HCT116 (cell line): Measurements from ENCODE around the gene ABCC10. TPM values are rescaled to one million over a fixed set of nuclear protein-coding genes. Genes with fewer than 3 reads are reported as not detected.

Experiments
- ATAC-seq: fragments of 200-7000 bp; cut with Tn5 transposase; 2 replicates; pipeline ENCODE4 v1.9.1; 2020; ENCODE audit warnings: mild to moderate bottlenecking, moderate library complexity
- BruUV-seq: library from RNA; stranded (reverse); fragments of 400-500 nt; replicated peaks from 2 replicates; lab custom pipeline; 2021; lab: Mats Ljungman, UMichigan
- CTCF ChIA-PET: fragments of 300-600 bp; sonication (Branson Sonifier 250); formaldehyde crosslinking; loops from one replicate; lab custom pipeline; 2021; ENCODE audit warnings: antibody characterized with exemption; lab: Charles Lee
- POLR2A ChIA-PET: fragments of 300-600, 350-600 bp; sonication (Branson Sonifier 250); formaldehyde crosslinking; loops from one replicate; lab custom pipeline; 2021; ENCODE audit warnings: antibody characterized with exemption; lab: Charles Lee
- RAD21 ChIA-PET, 2 experiments: fragments of 300-600 bp; sonication (Branson Sonifier 250); formaldehyde crosslinking; loops; one replicate each; lab custom pipeline; 2023; ENCODE audit warnings: low total read pairs in 2 of 2; ENCODE audit not compliant: uncharacterized antibody in 2 of 2, unreplicated experiment in 2 of 2, low non-redundant PET in 1 of 2; lab: Charles Lee
- DNase-seq: peaks from one replicate; pipeline ENCODE4 v3.0.0-alpha.2; 2010; ENCODE audit warnings: low read depth, low spot score
- H2AFZ ChIP-seq: fragments of 200-600 bp; shearing (Covaris generic), sonication (generic); 2 replicates; pipeline ENCODE4 v1.6.1; 2017; ENCODE audit warnings: low read depth, mixed run types, mixed read lengths, antibody characterized with exemption, low read length; ENCODE audit not compliant: poor library complexity, severe bottlenecking
- H3K27ac ChIP-seq: 2 replicates; pipeline ENCODE4 v1.5.1; 2012; ENCODE audit warnings: low read depth, low read length
- H3K27me3 ChIP-seq: fragments of 200-600 bp; sonication (generic); 2 replicates; pipeline ENCODE4 v1.6.1; 2016; ENCODE audit warnings: mixed run types, low read length, mixed read lengths; ENCODE audit not compliant: insufficient read depth
- H3K36me3 ChIP-seq, 2 experiments: fragments of 200-500 bp in 1 of 2; fragments of 200-600 bp in 1 of 2; sonication (Bioruptor generic) in 1 of 2; sonication (generic) in 1 of 2; 2 replicates each; pipeline versions ENCODE4 v1.5.1 to v1.6.1; 2014 to 2016; ENCODE audit warnings: low read length in 2 of 2, inconsistent platforms in 1 of 2, mixed read lengths in 1 of 2, mixed run types in 1 of 2; ENCODE audit not compliant: insufficient read depth in 2 of 2, control insufficient read depth in 1 of 2
- H3K4me1 ChIP-seq, 2 experiments: fragments of 200-600 bp in 1 of 2; sonication (generic) in 1 of 2; 2 replicates each; pipeline versions ENCODE4 v1.5.1 to v1.6.1; 2012 to 2017; ENCODE audit warnings: low read length in 2 of 2, inconsistent platforms in 1 of 2, mild to moderate bottlenecking in 1 of 2, mixed read lengths in 1 of 2, mixed run types in 1 of 2, moderate library complexity in 1 of 2; ENCODE audit not compliant: insufficient read depth in 2 of 2, control insufficient read depth in 1 of 2
- H3K4me2 ChIP-seq: fragments of 200-600 bp; sonication (generic); 2 replicates; pipeline ENCODE4 v1.6.1; 2017; ENCODE audit warnings: mixed run types, low read length, mixed read lengths
- H3K4me3 ChIP-seq, 2 experiments: fragments of 200-600 bp in 1 of 2; sonication (generic) in 1 of 2; replicated peaks in 1 of 2; 2 replicates each; pipeline ENCODE4 v1.5.1; 2011 to 2016; ENCODE audit warnings: low read length in 2 of 2, control low read depth in 1 of 2, low read depth in 1 of 2, mild to moderate bottlenecking in 1 of 2, mixed read lengths in 1 of 2, mixed run types in 1 of 2
- H3K79me2 ChIP-seq: fragments of 200-600 bp; sonication (generic); 2 replicates; pipeline ENCODE4 v1.6.1; 2017; ENCODE audit warnings: mild to moderate bottlenecking, mixed run types, low read length, moderate library complexity, mixed read lengths; ENCODE audit not compliant: insufficient read depth
- H3K9ac ChIP-seq: fragments of 200-600 bp; sonication (generic); 2 replicates; pipeline ENCODE4 v1.6.1; 2016; ENCODE audit warnings: low read length, mixed read lengths
- H3K9me2 ChIP-seq: fragments of 200-600 bp; sonication (generic), shearing (Covaris generic); 2 replicates; pipeline ENCODE4 v1.6.1; 2017; ENCODE audit warnings: mixed run types, mild to moderate bottlenecking, moderate library complexity; ENCODE audit not compliant: insufficient read depth
- H3K9me3 ChIP-seq, 2 experiments: fragments of 200-500 bp in 1 of 2; fragments of 200-600 bp in 1 of 2; sonication (Bioruptor generic) in 1 of 2; sonication (generic) in 1 of 2; 2 replicates each; pipeline ENCODE4 v1.6.1; 2014 to 2017; ENCODE audit warnings: low read length in 2 of 2, mixed read lengths in 2 of 2, inconsistent platforms in 1 of 2, low read depth in 1 of 2, mild to moderate bottlenecking in 1 of 2, mixed run types in 1 of 2, moderate library complexity in 1 of 2; ENCODE audit not compliant: control insufficient read depth in 1 of 2, insufficient read depth in 1 of 2
- H4K20me1 ChIP-seq: fragments of 200-600 bp; sonication (generic), shearing (Covaris generic); 2 replicates; pipeline ENCODE4 v1.6.1; 2017; ENCODE audit warnings: mixed run types, mild to moderate bottlenecking, moderate library complexity; ENCODE audit not compliant: insufficient read depth
- ATF3 ChIP-seq: IDR thresholded peaks from 2 replicates; pipeline ENCODE4 v1.6.1; 2012
- CEBPB ChIP-seq: IDR thresholded peaks from 2 replicates; pipeline ENCODE4 v1.6.1; 2012; ENCODE audit warnings: low read depth
- CTCF ChIP-seq, 3 experiments: fragments of 200-600 bp in 1 of 3; sonication (generic) in 1 of 3; IDR thresholded peaks in 2 of 3; conservative IDR thresholded peaks in 1 of 3; 2 replicates each; pipeline ENCODE4 v1.5.1; 2012 to 2017; ENCODE audit warnings: low read depth in 2 of 3, low read length in 2 of 3, antibody characterized with exemption in 1 of 3, borderline replicate concordance in 1 of 3, control low read depth in 1 of 3, mild to moderate bottlenecking in 1 of 3, mixed read lengths in 1 of 3, mixed run types in 1 of 3, moderate library complexity in 1 of 3; ENCODE audit not compliant: insufficient read depth in 1 of 3
- ELF1 ChIP-seq: IDR thresholded peaks from 2 replicates; pipeline ENCODE4 v1.6.1; 2012; ENCODE audit warnings: low read depth, borderline replicate concordance
- EZH2 ChIP-seq: fragments of 200-600 bp; sonication (generic); IDR thresholded peaks from 2 replicates; pipeline ENCODE4 v1.6.1; 2017; ENCODE audit warnings: antibody characterized with exemption, mixed run types
- EZH2phosphoT487 ChIP-seq: fragments of 200-600 bp; IDR thresholded peaks from 2 replicates; pipeline ENCODE4 v1.6.1; 2018; ENCODE audit warnings: antibody characterized with exemption, borderline replicate concordance
- FOSL1 ChIP-seq: IDR thresholded peaks from 2 replicates; pipeline ENCODE4 v1.6.1; 2012; ENCODE audit warnings: low read depth
- JUND ChIP-seq: IDR thresholded peaks from 2 replicates; pipeline ENCODE4 v1.6.1; 2012
- POLR2A ChIP-seq: IDR thresholded peaks from 2 replicates; pipeline ENCODE4 v1.7.0; 2011; ENCODE audit warnings: borderline replicate concordance; ENCODE audit not compliant: insufficient read depth, insufficient read length; ENCODE audit errors: extremely low read depth
- POLR2AphosphoS5 ChIP-seq: IDR thresholded peaks from 2 replicates; pipeline ENCODE4 v1.6.1; 2011; ENCODE audit warnings: mild to moderate bottlenecking, low read depth, low read length, moderate library complexity
- RAD21 ChIP-seq: IDR thresholded peaks from 2 replicates; pipeline ENCODE4 v1.6.1; 2012; ENCODE audit warnings: low read depth, mild to moderate bottlenecking
- SIN3A ChIP-seq: IDR thresholded peaks from 2 replicates; pipeline ENCODE4 v1.6.1; 2012; ENCODE audit warnings: low read depth
- SP1 ChIP-seq: IDR thresholded peaks from 2 replicates; pipeline ENCODE4 v1.6.1; 2012; ENCODE audit warnings: low read depth
- SRF ChIP-seq: IDR thresholded peaks from 2 replicates; pipeline ENCODE4 v1.6.1; 2012; ENCODE audit warnings: low read depth
- YY1 ChIP-seq: IDR thresholded peaks from 2 replicates; pipeline ENCODE4 v1.6.1; 2011; ENCODE audit warnings: low read length, low read depth, moderate library complexity, mild to moderate bottlenecking; ENCODE audit not compliant: insufficient replicate concordance; ENCODE audit errors: extremely low read depth
- ZFX ChIP-seq: fragments of 450-650 bp; IDR thresholded peaks from 2 replicates; pipeline ENCODE4 v1.6.1; 2017
- intact Hi-C: fragments of 100-400 bp; cut with micrococcal nuclease; formaldehyde crosslinking; loops from 2 replicates; pipeline ENCODE4 v1.10.0; 2022
- total RNA-seq: library from RNA; stranded (reverse); gene quantifications from one replicate; pipeline ENCODE4 v1.2.1, GENCODE V29; 2021; ENCODE audit not compliant: unreplicated experiment
- TF ChIP-seq, protein P1 (sequence below): IDR thresholded peaks from 2 replicates; pipeline ENCODE4 v1.6.1; 2012
- TF ChIP-seq, protein P2 (sequence below): IDR thresholded peaks from 2 replicates; pipeline ENCODE4 v1.6.1; 2012; ENCODE audit warnings: low read depth

The ABCC10 gene
- total RNA-seq, 1 experiment from 2014 or later = 29.9 TPM

GRCh38 chr6:43491750-43492661 lies 64.7 kb downstream of the ABCC10 start:
- H3K36me3 ChIP-seq = no peaks in the 10 kb centered on the region; a peak in 1 of 4 replicates
- 0 out of 2 replicates have a peak overlapping the region, but pooled peaks have one; percentile 14 for H3K9ac ChIP-seq
- H3K27me3 ChIP-seq = no peaks in the 10 kb centered on the region
- POLR2A ChIA-PET = interaction anchor here (0.6 to 0.7 kb wide), 2 partner anchors 14 to 18 kb away, joined by 3 read pairs; partner anchors contain the start of gene LRRC73
- H4K20me1 ChIP-seq = no peaks in the 10 kb centered on the region
- H3K4me3 ChIP-seq = no peak overlapping the region
- intact Hi-C loops = no loop called here
- CTCF ChIA-PET = interaction anchor here (1.7 to 2.0 kb wide), 2 partner anchors 14 to 35 kb away, joined by 6 to 7 read pairs; no protein-coding TSS in a partner anchor
- no peak overlapping the region for H2AFZ ChIP-seq
- peaks cover 53% of the 10 kb centered on the region for H3K79me2 ChIP-seq
- peak overlapping the region; percentile 45 for H3K4me2 ChIP-seq
- H3K9me3 ChIP-seq = no peaks in the 10 kb centered on the region
- no peak for ATAC-seq
- H3K27ac ChIP-seq = no peak overlapping the region
- RAD21 ChIA-PET = interaction anchor here in 1 of 2 experiments (0.5 kb wide), 1 partner anchor 529 kb away, joined by 6 read pairs; no protein-coding TSS in a partner anchor
- no peaks in the 10 kb centered on the region for H3K9me2 ChIP-seq
- no TSS peak for BruUV-seq
- DNase-seq = no peak
- peaks cover 25 to 50% of the 10 kb centered on the region in 2 experiments for H3K4me1 ChIP-seq
- TF ChIP-seq JUND (no peak), EZH2 (no peak), ZFX (no peak), POLR2A (no peak), EZH2phosphoT487 (no peak), YY1 (no peak), SIN3A (no peak), CEBPB (no peak), CTCF (IDR thresholded peaks at IDR 0.05 in 2 of 3, conservative IDR thresholded peaks at IDR 0.05 in 1 of 3; ENCODE audit: borderline replicate concordance in 1 of 3, insufficient read depth in 1 of 3, low read depth in 2 of 3, low read length in 2 of 3) (no peak), ATF3 (no peak), SP1 (no peak), SRF (no peak), RAD21 (no peak), POLR2AphosphoS5 (no peak), FOSL1 (no peak), ELF1 (no peak)
- TF ChIP-seq, protein P1, sequence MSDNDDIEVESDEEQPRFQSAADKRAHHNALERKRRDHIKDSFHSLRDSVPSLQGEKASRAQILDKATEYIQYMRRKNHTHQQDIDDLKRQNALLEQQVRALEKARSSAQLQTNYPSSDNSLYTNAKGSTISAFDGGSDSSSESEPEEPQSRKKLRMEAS = no peak; the same call in 1 of the 2 replicates
- TF ChIP-seq, protein P2, sequence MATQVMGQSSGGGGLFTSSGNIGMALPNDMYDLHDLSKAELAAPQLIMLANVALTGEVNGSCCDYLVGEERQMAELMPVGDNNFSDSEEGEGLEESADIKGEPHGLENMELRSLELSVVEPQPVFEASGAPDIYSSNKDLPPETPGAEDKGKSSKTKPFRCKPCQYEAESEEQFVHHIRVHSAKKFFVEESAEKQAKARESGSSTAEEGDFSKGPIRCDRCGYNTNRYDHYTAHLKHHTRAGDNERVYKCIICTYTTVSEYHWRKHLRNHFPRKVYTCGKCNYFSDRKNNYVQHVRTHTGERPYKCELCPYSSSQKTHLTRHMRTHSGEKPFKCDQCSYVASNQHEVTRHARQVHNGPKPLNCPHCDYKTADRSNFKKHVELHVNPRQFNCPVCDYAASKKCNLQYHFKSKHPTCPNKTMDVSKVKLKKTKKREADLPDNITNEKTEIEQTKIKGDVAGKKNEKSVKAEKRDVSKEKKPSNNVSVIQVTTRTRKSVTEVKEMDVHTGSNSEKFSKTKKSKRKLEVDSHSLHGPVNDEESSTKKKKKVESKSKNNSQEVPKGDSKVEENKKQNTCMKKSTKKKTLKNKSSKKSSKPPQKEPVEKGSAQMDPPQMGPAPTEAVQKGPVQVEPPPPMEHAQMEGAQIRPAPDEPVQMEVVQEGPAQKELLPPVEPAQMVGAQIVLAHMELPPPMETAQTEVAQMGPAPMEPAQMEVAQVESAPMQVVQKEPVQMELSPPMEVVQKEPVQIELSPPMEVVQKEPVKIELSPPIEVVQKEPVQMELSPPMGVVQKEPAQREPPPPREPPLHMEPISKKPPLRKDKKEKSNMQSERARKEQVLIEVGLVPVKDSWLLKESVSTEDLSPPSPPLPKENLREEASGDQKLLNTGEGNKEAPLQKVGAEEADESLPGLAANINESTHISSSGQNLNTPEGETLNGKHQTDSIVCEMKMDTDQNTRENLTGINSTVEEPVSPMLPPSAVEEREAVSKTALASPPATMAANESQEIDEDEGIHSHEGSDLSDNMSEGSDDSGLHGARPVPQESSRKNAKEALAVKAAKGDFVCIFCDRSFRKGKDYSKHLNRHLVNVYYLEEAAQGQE = no peak
